ENCODE measurements around the gene CYYR1. TPM values are rescaled to one million over a fixed set of nuclear protein-coding genes. Genes with fewer than 3 reads are reported as not detected.

The CYYR1 gene
- total and polyA plus RNA-seq, 2 donors (not counting 3 experiments of a cell fraction or from before 2014, with no cell fraction given) = 13.2 to 25.7 TPM

GRCh38 chr21:26560612-26561011 is 12.5 kb downstream of the CYYR1 start:
- Histone ChIP-seq H3K9ac (replicated peaks; ENCODE audit: extremely low read depth, insufficient read depth, low read length) (no peak overlapping the region), H3K27me3 (ENCODE audit: control insufficient read depth in 2 of 2, insufficient read depth in 2 of 2, low read length in 2 of 2) (no peaks in the 10 kb centered on the region), H3K4me1 (ENCODE audit: control insufficient read depth, extremely low read depth, insufficient read depth, low read length) (peaks cover 17% of the 10 kb centered on the region), H3K36me3 (ENCODE audit: control insufficient read depth in 2 of 2, extremely low read depth in 1 of 2, insufficient read depth in 2 of 2, low read length in 2 of 2) (peaks cover 1 to 4% of the 10 kb centered on the region in 2 experiments), H3K79me2 (ENCODE audit: control insufficient read depth, insufficient read depth, low read length) (no peaks in the 10 kb centered on the region), H2AFZ (ENCODE audit: low read depth, low read length) (no peak overlapping the region), H3K27ac (ENCODE audit: insufficient read depth, low read depth, low read length) (no peak overlapping the region), H4K20me1 (replicated peaks; ENCODE audit: control insufficient read depth, extremely low read depth, insufficient read depth, low read length) (no peaks in the 10 kb centered on the region), H3K4me3 (replicated peaks in 1 of 3; ENCODE audit: insufficient read depth in 1 of 3, low read depth in 1 of 3, low read length in 3 of 3) (no peak overlapping the region), H3K4me2 (ENCODE audit: insufficient read depth, low read length) (no peak overlapping the region), H3K9me1 (replicated peaks; ENCODE audit: control insufficient read depth, extremely low read depth, insufficient read depth, low read length) (no peaks in the 10 kb centered on the region), H3K9me3 (replicated peaks; ENCODE audit: control insufficient read depth, insufficient read depth, low read length) (no peaks in the 10 kb centered on the region)
- TF ChIP-seq CTCF (IDR thresholded peaks at IDR 0.05; ENCODE audit: extremely low read depth in 1 of 2, insufficient read depth in 1 of 2, low read depth in 1 of 2, low read length in 2 of 2) = no peak
- TF ChIP-seq GATA2 (IDR thresholded peaks at IDR 0.05; ENCODE audit: insufficient read depth, insufficient read length, low read depth, low read length) = no peak
- no peak for TF ChIP-seq JUN (IDR thresholded peaks at IDR 0.05; ENCODE audit: borderline replicate concordance, insufficient read depth, insufficient read length, low read depth)
- TF ChIP-seq POLR2A (IDR thresholded peaks at IDR 0.05; ENCODE audit: low read depth, low read length) = no peak
- TF ChIP-seq, protein P1, sequence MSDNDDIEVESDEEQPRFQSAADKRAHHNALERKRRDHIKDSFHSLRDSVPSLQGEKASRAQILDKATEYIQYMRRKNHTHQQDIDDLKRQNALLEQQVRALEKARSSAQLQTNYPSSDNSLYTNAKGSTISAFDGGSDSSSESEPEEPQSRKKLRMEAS (IDR thresholded peaks at IDR 0.05; ENCODE audit: insufficient read depth, insufficient read length) = no peak
- TF ChIP-seq FOS (IDR thresholded peaks at IDR 0.05; ENCODE audit: borderline replicate concordance, insufficient read depth, low read length) = no peak
- intact Hi-C loops (cut with micrococcal nuclease) = no loop called here
- dilution Hi-C loops (cut with MboI; ENCODE audit: extremely low pct_ligation_motif_present, low sequenced_read_pairs) = no loop called here
- DNase-seq (ENCODE audit: low read depth, low spot score) (no peak), FAIRE-seq (no peak)
- no TSS peak for BruUV-seq (replicated peaks)
- POLR2A ChIA-PET = no interaction called here
- CTCF ChIA-PET = interaction anchor here (1.5 kb wide), 1 partner anchor 10 kb away, joined by 3 read pairs; no protein-coding TSS in a partner anchor

Data from endothelial cell of umbilical vein (primary cell).